ENCODE measurements around the gene CYP4F3.
"Not testable (repeated sequence)": the region's sequence is repeated elsewhere in the genome, so short reads cannot be mapped to it uniquely, and the experiment has no call there.

The CYP4F3 gene

DNA sequence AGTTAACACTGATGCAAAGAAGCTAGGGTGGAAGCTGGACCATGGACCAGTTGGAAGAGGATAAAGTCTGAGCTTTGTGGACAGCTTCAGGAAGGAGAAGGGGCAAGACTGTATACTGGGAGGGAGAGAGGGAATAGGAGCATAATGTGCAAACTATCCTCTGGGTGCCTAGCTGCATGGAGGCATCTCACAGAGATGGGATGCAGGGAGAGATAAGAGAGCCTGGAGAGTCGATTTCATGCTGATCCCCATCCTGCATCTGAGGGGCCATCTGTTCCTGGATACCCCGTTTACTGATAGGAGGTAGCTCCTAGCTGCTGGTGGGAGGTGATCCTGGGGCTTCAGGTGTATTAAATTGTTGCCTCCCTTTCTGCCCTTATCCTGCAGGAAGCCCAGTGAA is 8.8 kb downstream of the CYP4F3 start:
- no peak overlapping the region for H3K27ac ChIP-seq
- ChIA-PET CTCF (interaction anchor here (0.6 kb wide), 1 partner anchor 42 kb away, joined by 3 read pairs; no protein-coding TSS in a partner anchor), POLR2A (ENCODE audit: low non-redundant PET) (no interaction called here)
- no peak for DNase-seq (ENCODE audit: low spot score)
- TF ChIP-seq, protein P1, sequence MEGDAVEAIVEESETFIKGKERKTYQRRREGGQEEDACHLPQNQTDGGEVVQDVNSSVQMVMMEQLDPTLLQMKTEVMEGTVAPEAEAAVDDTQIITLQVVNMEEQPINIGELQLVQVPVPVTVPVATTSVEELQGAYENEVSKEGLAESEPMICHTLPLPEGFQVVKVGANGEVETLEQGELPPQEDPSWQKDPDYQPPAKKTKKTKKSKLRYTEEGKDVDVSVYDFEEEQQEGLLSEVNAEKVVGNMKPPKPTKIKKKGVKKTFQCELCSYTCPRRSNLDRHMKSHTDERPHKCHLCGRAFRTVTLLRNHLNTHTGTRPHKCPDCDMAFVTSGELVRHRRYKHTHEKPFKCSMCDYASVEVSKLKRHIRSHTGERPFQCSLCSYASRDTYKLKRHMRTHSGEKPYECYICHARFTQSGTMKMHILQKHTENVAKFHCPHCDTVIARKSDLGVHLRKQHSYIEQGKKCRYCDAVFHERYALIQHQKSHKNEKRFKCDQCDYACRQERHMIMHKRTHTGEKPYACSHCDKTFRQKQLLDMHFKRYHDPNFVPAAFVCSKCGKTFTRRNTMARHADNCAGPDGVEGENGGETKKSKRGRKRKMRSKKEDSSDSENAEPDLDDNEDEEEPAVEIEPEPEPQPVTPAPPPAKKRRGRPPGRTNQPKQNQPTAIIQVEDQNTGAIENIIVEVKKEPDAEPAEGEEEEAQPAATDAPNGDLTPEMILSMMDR (conservative IDR thresholded peaks at IDR 0.05; ENCODE audit: low read depth) = no peak

DNA sequence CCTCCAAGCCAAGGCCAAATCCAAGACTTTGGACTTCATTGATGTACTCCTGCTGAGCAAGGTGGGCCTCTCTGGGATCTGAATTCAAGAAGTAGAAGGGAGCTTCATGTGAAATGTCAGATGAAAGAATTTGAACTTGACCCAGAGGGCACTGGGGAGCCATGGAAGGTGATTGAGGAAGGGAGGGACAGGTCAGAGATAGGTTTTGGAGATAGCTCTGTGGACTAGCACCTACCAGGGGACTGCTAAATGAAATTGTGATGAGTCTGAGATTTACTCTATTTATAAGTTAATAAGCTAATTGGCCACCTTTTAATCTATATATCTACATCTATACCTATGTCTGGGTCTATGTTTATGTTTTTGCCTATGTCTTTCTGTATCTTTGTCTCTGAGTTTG is 9.4 kb downstream of the CYP4F3 start:
- DNase-seq (ENCODE audit: low spot score); CTCF ChIA-PET; H3K27ac ChIP-seq; POLR2A ChIA-PET (ENCODE audit: low non-redundant PET): not testable (repeated sequence)

DNA sequence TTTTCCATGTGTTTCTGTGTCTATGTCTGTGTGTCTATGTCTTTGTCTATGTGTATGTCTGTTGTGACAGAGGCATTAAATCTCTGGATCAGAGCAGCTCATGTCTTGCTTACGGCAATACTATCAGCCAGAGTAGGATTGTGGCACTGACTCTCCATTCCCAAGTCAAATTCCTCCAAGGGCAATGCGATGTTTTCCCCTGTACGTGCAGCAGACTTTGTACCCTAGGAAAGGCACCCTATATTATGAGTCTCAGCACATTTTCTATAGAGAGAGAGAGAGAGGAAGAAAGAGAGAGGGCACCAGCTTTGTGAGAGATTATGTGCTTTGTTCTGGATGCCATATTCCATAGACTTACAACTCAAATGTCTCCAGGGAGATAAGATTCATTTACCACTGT is 11.1 kb downstream of the CYP4F3 start:
- ChIA-PET CTCF (no interaction called here), POLR2A (ENCODE audit: low non-redundant PET) (no interaction called here)
- no peak for DNase-seq (ENCODE audit: low spot score)
- TF ChIP-seq, protein P1 (conservative IDR thresholded peaks at IDR 0.05; ENCODE audit: low read depth) = no peak
- H3K27ac ChIP-seq = no peak overlapping the region

DNA sequence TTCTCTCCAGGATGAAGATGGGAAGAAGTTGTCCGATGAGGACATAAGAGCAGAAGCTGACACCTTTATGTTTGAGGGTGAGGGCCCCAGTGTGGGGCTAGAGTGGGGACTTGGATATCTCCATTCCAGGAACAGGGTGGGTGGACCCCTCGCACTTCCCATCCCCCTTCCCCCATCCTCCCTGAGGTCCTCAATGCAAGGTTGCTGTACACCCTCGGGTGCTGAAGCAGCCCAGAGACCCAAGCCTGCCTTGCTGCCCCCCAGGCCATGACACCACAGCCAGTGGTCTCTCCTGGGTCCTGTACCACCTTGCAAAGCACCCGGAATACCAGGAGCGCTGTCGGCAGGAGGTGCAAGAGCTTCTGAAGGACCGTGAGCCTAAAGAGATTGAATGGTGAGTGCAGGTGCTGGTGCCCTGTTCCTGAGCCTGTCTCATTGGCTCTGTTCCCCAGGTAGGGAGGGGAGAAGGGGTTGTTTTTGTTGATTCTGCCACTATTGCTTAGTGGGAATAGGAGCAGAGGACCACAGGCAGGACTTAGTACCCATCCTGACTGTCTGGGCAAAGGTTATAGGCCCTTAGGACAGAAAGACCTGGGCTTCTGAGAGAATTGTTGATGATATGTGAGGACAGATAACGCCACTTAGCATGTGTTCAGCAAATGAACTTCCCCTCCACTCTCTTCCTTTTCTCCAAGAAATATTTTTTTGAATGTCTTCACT is 12.0 kb downstream of the CYP4F3 start:
- no peak for DNase-seq (ENCODE audit: low spot score)
- POLR2A ChIA-PET (ENCODE audit: low non-redundant PET) = no interaction called here
- TF ChIP-seq, protein P1 (conservative IDR thresholded peaks at IDR 0.05; ENCODE audit: low read depth) = no peak
- no peak overlapping the region for H3K27ac ChIP-seq
- CTCF ChIA-PET = no interaction called here

DNA sequence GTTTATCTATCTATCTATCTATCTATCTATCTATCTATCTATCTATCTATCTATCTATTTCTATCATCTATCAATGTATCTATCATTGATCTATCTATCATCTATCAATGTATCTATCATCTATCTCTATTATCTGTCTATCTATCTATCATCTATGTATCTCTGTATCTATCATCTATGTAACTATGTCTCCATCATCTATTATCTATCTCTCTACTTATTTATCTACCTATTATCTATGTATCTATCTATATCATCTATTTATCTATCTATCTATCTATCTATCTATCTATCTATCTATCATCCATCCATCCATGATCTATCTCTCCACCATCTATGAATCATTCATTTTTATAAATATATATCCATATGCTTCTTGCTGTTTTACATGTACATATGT is 15.8 kb downstream of the CYP4F3 start:
- no peak for DNase-seq (ENCODE audit: low spot score)
- ChIA-PET POLR2A (ENCODE audit: low non-redundant PET) (no interaction called here), CTCF (no interaction called here)
- TF ChIP-seq, protein P1 (conservative IDR thresholded peaks at IDR 0.05; ENCODE audit: low read depth) = no peak
- H3K27ac ChIP-seq = no peak overlapping the region

DNA sequence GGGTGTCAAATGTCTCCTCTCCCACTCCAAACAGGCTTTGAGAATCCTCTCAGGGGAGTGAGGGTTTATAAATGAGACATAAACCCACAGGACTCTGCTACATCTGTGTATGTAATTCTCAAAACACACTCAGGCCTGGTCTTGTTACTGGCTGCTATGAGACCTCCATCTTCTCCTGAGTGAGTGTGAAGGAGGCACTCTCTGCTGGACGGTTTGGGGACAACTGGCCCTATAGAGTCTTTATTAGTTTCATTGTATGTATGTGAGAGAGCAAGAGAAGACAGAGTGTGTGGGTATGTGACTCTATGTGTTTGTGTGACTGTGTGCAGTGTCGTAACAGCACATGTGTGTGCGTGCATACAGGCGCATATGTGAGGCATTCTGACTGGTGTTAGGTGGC is 22.6 kb downstream of the CYP4F3 start:
- CTCF ChIA-PET = no interaction called here

DNA sequence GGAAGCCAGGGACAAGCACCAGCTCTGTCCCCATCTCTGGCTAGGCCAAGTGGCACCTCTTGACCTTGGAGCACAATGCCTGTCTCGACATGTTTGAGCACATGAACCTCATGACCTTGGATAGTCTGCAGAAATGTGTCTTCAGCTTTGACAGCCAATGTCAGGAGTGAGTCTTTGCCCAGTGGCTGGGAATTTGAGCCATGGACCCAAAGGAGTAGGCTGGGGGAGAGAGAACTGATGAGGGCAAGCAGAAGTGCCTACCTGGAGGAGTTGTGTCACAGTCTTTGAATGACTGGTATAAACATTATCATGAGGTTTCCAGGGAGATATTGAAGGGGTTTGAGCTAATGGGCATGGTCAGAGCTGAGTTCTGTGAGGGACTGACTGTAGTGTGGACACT is 25.5 kb downstream of the CYP4F3 start:
- H3K27ac ChIP-seq = no peak overlapping the region
- ChIA-PET POLR2A (ENCODE audit: low non-redundant PET) (no interaction called here), CTCF (interaction anchor here (0.5 to 0.9 kb wide), 2 partner anchors 39 to 461 kb away, joined by 3 to 5 read pairs; no protein-coding TSS in a partner anchor)

More for the DNA sequence above, 22.6 kb downstream of the CYP4F3 start:
- TF ChIP-seq, protein P1 (conservative IDR thresholded peaks at IDR 0.05; ENCODE audit: low read depth) = no peak
- DNase-seq (ENCODE audit: low spot score) = no peak
- H3K27ac ChIP-seq = no peak overlapping the region
- POLR2A ChIA-PET (ENCODE audit: low non-redundant PET) = no interaction called here

More for the DNA sequence above, 25.5 kb downstream of the CYP4F3 start:
- DNase-seq (ENCODE audit: low spot score) = no peak
- TF ChIP-seq, protein P1 (conservative IDR thresholded peaks at IDR 0.05; ENCODE audit: low read depth) = no peak

All from RWPE1 (cell line).